HUES64 (cell line): ENCODE results near the gene IMMP1L.

Source experiments
- H3K27ac ChIP-seq: 2 replicates; pipeline ENCODE4 v1.7.0; 2013; ENCODE audit warnings: low read depth, low read length, inconsistent platforms
- H3K27me3 ChIP-seq: 2 replicates; pipeline ENCODE4 v1.6.1; 2013; ENCODE audit warnings: mild to moderate bottlenecking, low read length; ENCODE audit not compliant: insufficient read depth
- H3K36me3 ChIP-seq: 2 replicates; pipeline ENCODE4 v1.6.1; 2013; ENCODE audit warnings: mild to moderate bottlenecking, low read length; ENCODE audit not compliant: insufficient read depth
- H3K4me1 ChIP-seq: 2 replicates; pipeline ENCODE4 v1.6.1; 2013; ENCODE audit warnings: mild to moderate bottlenecking, low read length, moderate library complexity; ENCODE audit not compliant: insufficient read depth
- H3K4me3 ChIP-seq: 2 replicates; pipeline ENCODE4 v1.5.1; 2013; ENCODE audit warnings: mild to moderate bottlenecking, low read length, moderate library complexity
- H3K9ac ChIP-seq: 2 replicates; pipeline ENCODE4 v1.6.1; 2013; ENCODE audit warnings: mild to moderate bottlenecking, low read depth, low read length
- H3K9me3 ChIP-seq: 2 replicates; pipeline ENCODE4 v1.6.1; 2013; ENCODE audit warnings: low read depth, low read length; ENCODE audit not compliant: insufficient read depth
- WGBS: fragments of 150-250, 120-280 bp; methylation state at CpG from one replicate; pipeline ENCODE4 v1.1.7; 2013; ENCODE audit warnings: missing lambda C conversion rate; 5-methylcytosine and 5-hydroxymethylcytosine counted together

Gene IMMP1L

GRCh38 chr11:31474083-31474482 is 35.3 kb downstream of the IMMP1L start:
- H3K4me3 ChIP-seq = no peak overlapping the region
- no peaks in the 10 kb centered on the region for H3K27me3 ChIP-seq
- no peak overlapping the region for H3K27ac ChIP-seq
- peaks cover 2% of the 10 kb centered on the region; the same call in 1 of the 2 replicates for H3K36me3 ChIP-seq
- no peak overlapping the region for H3K9ac ChIP-seq
- peaks cover 17% of the 10 kb centered on the region for H3K4me1 ChIP-seq
- no peaks in the 10 kb centered on the region for H3K9me3 ChIP-seq

GRCh38 chr11:31464436-31464835 is 45.0 kb downstream of the IMMP1L start:
- WGBS = 92% methylated on average over 3 of the region's 3 CpGs
- no peak overlapping the region for H3K27ac ChIP-seq
- H3K27me3 ChIP-seq = no peaks in the 10 kb centered on the region
- no peak overlapping the region for H3K9ac ChIP-seq
- peaks cover 32% of the 10 kb centered on the region for H3K9me3 ChIP-seq
- H3K4me3 ChIP-seq = no peak overlapping the region
- peaks cover 35% of the 10 kb centered on the region for H3K36me3 ChIP-seq
- H3K4me1 ChIP-seq = no peaks in the 10 kb centered on the region

GRCh38 chr11:31455177-31455576 is 54.2 kb downstream of the IMMP1L start:
- Histone ChIP-seq H3K27ac (no peak overlapping the region), H3K27me3 (no peaks in the 10 kb centered on the region), H3K9ac (no peak overlapping the region), H3K4me1 (no peaks in the 10 kb centered on the region), H3K4me3 (no peak overlapping the region), H3K36me3 (peaks cover 16% of the 10 kb centered on the region), H3K9me3 (no peaks in the 10 kb centered on the region)
- WGBS = 100% methylated on average over 2 of the region's 3 CpGs

GRCh38 chr11:31450841-31451240 is 58.6 kb downstream of the IMMP1L start:
- no peaks in the 10 kb centered on the region for H3K4me1 ChIP-seq
- H3K36me3 ChIP-seq = peaks cover 11% of the 10 kb centered on the region
- WGBS = 100% methylated on average over 1 of the region's 1 CpG
- no peaks in the 10 kb centered on the region for H3K9me3 ChIP-seq
- no peak overlapping the region for H3K4me3 ChIP-seq
- no peaks in the 10 kb centered on the region for H3K27me3 ChIP-seq
- H3K27ac ChIP-seq = no peak overlapping the region
- H3K9ac ChIP-seq = no peak overlapping the region

GRCh38 chr11:31449040-31449439 is 60.4 kb downstream of the IMMP1L start:
- H3K36me3 ChIP-seq = peaks cover 7% of the 10 kb centered on the region
- WGBS = 100% methylated on average over 1 of the region's 2 CpGs
- H3K27me3 ChIP-seq = no peaks in the 10 kb centered on the region
- H3K4me3 ChIP-seq = no peak overlapping the region
- no peak overlapping the region for H3K9ac ChIP-seq
- no peaks in the 10 kb centered on the region for H3K9me3 ChIP-seq
- H3K27ac ChIP-seq = no peak overlapping the region
- H3K4me1 ChIP-seq = peaks cover 2% of the 10 kb centered on the region; the same call in 1 of the 2 replicates

- WGBS = 96% methylated on average over 3 of the region's 4 CpGs
- no peaks in the 10 kb centered on the region for H3K27me3 ChIP-seq
- H3K9ac ChIP-seq = no peak overlapping the region
- no peak overlapping the region for H3K4me3 ChIP-seq
- no peaks in the 10 kb centered on the region for H3K9me3 ChIP-seq
- H3K4me1 ChIP-seq = peaks cover 32% of the 10 kb centered on the region
- H3K36me3 ChIP-seq = no peaks in the 10 kb centered on the region; the same call in 1 of the 2 replicates
- H3K27ac ChIP-seq = no peak overlapping the region
Measured at GRCh38 chr11:31445621-31446020, 63.8 kb downstream of the IMMP1L start.

- Histone ChIP-seq H3K27me3 (no peaks in the 10 kb centered on the region), H3K27ac (no peak overlapping the region), H3K9me3 (no peaks in the 10 kb centered on the region), H3K4me1 (peaks cover 32% of the 10 kb centered on the region), H3K36me3 (no peaks in the 10 kb centered on the region; the same call in 1 of the 2 replicates), H3K9ac (no peak overlapping the region), H3K4me3 (no peak overlapping the region)
- 83% methylated on average over 3 of the region's 3 CpGs for WGBS
Measured at GRCh38 chr11:31443802-31444201, 65.6 kb downstream of the IMMP1L start.

GRCh38 chr11:31442086-31442485 is 67.3 kb downstream of the IMMP1L start:
- H3K9me3 ChIP-seq = no peaks in the 10 kb centered on the region
- 73% methylated on average over 2 of the region's 2 CpGs for WGBS
- peaks cover 32% of the 10 kb centered on the region for H3K4me1 ChIP-seq
- no peak overlapping the region for H3K9ac ChIP-seq
- no peaks in the 10 kb centered on the region for H3K36me3 ChIP-seq
- H3K4me3 ChIP-seq = no peak overlapping the region
- H3K27ac ChIP-seq = peak overlapping the region; percentile 25; the same call in 1 of the 2 replicates
- H3K27me3 ChIP-seq = no peaks in the 10 kb centered on the region

- H3K4me1 ChIP-seq = peaks cover 32% of the 10 kb centered on the region
- H3K9ac ChIP-seq = no peak overlapping the region
- no peaks in the 10 kb centered on the region for H3K36me3 ChIP-seq
- H3K9me3 ChIP-seq = no peaks in the 10 kb centered on the region
- no peak overlapping the region for H3K4me3 ChIP-seq
- no peaks in the 10 kb centered on the region for H3K27me3 ChIP-seq
- H3K27ac ChIP-seq = no peak overlapping the region
Measured at GRCh38 chr11:31441296-31441695, 68.1 kb downstream of the IMMP1L start.

- Histone ChIP-seq H3K4me1 (peaks cover 19% of the 10 kb centered on the region), H3K27me3 (no peaks in the 10 kb centered on the region), H3K9me3 (no peaks in the 10 kb centered on the region), H3K27ac (no peak overlapping the region), H3K36me3 (no peaks in the 10 kb centered on the region), H3K9ac (no peak overlapping the region), H3K4me3 (no peak overlapping the region)
- 92% methylated on average over 2 of the region's 2 CpGs for WGBS
Measured at GRCh38 chr11:31437742-31438435, 71.5 kb downstream of the IMMP1L start.

- no peak overlapping the region for H3K4me3 ChIP-seq
- no peak overlapping the region for H3K27ac ChIP-seq
- H3K36me3 ChIP-seq = peaks cover 30% of the 10 kb centered on the region
- no peaks in the 10 kb centered on the region for H3K27me3 ChIP-seq
- H3K4me1 ChIP-seq = no peaks in the 10 kb centered on the region
- no peak overlapping the region for H3K9ac ChIP-seq
- WGBS = 100% methylated on average over 1 of the region's 1 CpG
- H3K9me3 ChIP-seq = no peaks in the 10 kb centered on the region
Measured at GRCh38 chr11:31433851-31434250, 75.6 kb downstream of the IMMP1L start.

GRCh38 chr11:31424652-31425051 is 84.8 kb downstream of the IMMP1L start:
- Histone ChIP-seq H3K4me3 (no peak overlapping the region), H3K9ac (no peak overlapping the region), H3K9me3 (no peaks in the 10 kb centered on the region), H3K4me1 (peaks cover 34% of the 10 kb centered on the region), H3K27ac (no peak overlapping the region), H3K36me3 (peaks cover 6% of the 10 kb centered on the region), H3K27me3 (no peaks in the 10 kb centered on the region)
